ENCODE results near the gene ACTR1B. TPM values are rescaled to one million over a fixed set of nuclear protein-coding genes. Genes with fewer than 3 reads are reported as not detected.

The ACTR1B gene
- polyA plus RNA-seq, 1 experiment = 64.6 TPM

GRCh38 chr2:97708048-97708380 is 44.2 kb upstream of the ACTR1B start:
- H3K27me3 ChIP-seq (ENCODE audit: control insufficient read depth, insufficient read depth, low read length) = no peaks in the 10 kb centered on the region
- ChIA-PET POLR2A (no interaction called here), CTCF (interaction anchor here (0.7 to 4.1 kb wide), 7 partner anchors 9 to 678 kb away, joined by 3 to 39 read pairs (median 4); no protein-coding TSS in a partner anchor)
- no peak for DNase-seq (ENCODE audit: low read depth)
- TF ChIP-seq CTCF (IDR thresholded peaks at IDR 0.05; ENCODE audit: insufficient read depth, low read depth, low read length) = no peak
- no peaks in the 10 kb centered on the region for H3K36me3 ChIP-seq (ENCODE audit: control insufficient read depth, insufficient read depth, low read length)
- no peak overlapping the region for H3K4me3 ChIP-seq (ENCODE audit: low read depth, low read length)

- no peak for DNase-seq (ENCODE audit: low read depth)
- Histone ChIP-seq H3K4me3 (ENCODE audit: low read depth, low read length) (no peak overlapping the region), H3K27me3 (ENCODE audit: control insufficient read depth, insufficient read depth, low read length) (no peaks in the 10 kb centered on the region), H3K36me3 (ENCODE audit: control insufficient read depth, insufficient read depth, low read length) (no peaks in the 10 kb centered on the region)
- no peak for TF ChIP-seq CTCF (IDR thresholded peaks at IDR 0.05; ENCODE audit: insufficient read depth, low read depth, low read length)
- POLR2A ChIA-PET = no interaction called here
- CTCF ChIA-PET = interaction anchor here (0.7 to 4.1 kb wide), 6 partner anchors 8 to 561 kb away, joined by 3 to 39 read pairs (median 6); no protein-coding TSS in a partner anchor
These were observed 43.7 kb upstream of the ACTR1B start for GRCh38 chr2:97707362-97708047.

GRCh38 chr2:97706708-97707345 is 43.0 kb upstream of the ACTR1B start:
- Histone ChIP-seq H3K4me3 (ENCODE audit: low read depth, low read length) (no peak overlapping the region), H3K27me3 (ENCODE audit: control insufficient read depth, insufficient read depth, low read length) (no peaks in the 10 kb centered on the region), H3K36me3 (ENCODE audit: control insufficient read depth, insufficient read depth, low read length) (no peaks in the 10 kb centered on the region)
- ChIA-PET CTCF (interaction anchor here (1.0 to 4.1 kb wide), 7 partner anchors 8 to 678 kb away, joined by 4 to 39 read pairs (median 8); no protein-coding TSS in a partner anchor), POLR2A (no interaction called here)
- no peak for DNase-seq (ENCODE audit: low read depth)
- TF ChIP-seq CTCF (IDR thresholded peaks at IDR 0.05; ENCODE audit: insufficient read depth, low read depth, low read length) = no peak

- POLR2A ChIA-PET = no interaction called here
- CTCF ChIA-PET = interaction anchor here (1.0 to 2.5 kb wide), 5 partner anchors 9 to 678 kb away, joined by 4 to 9 read pairs (median 8); no protein-coding TSS in a partner anchor
- H3K27me3 ChIP-seq (ENCODE audit: control insufficient read depth, insufficient read depth, low read length) = no peaks in the 10 kb centered on the region
- no peak for DNase-seq (ENCODE audit: low read depth)
- no peak for TF ChIP-seq CTCF (IDR thresholded peaks at IDR 0.05; ENCODE audit: insufficient read depth, low read depth, low read length)
- no peak overlapping the region for H3K4me3 ChIP-seq (ENCODE audit: low read depth, low read length)
- H3K36me3 ChIP-seq (ENCODE audit: control insufficient read depth, insufficient read depth, low read length) = no peaks in the 10 kb centered on the region
These were observed 42.3 kb upstream of the ACTR1B start for GRCh38 chr2:97706112-97706511.

GRCh38 chr2:97704989-97705388 is 41.1 kb upstream of the ACTR1B start:
- no peak for DNase-seq (ENCODE audit: low read depth)
- CTCF ChIA-PET = interaction anchor here (0.8 to 1.5 kb wide), 3 partner anchors 8 to 680 kb away, joined by 3 to 8 read pairs (median 4); no protein-coding TSS in a partner anchor
- TF ChIP-seq CTCF (IDR thresholded peaks at IDR 0.05; ENCODE audit: insufficient read depth, low read depth, low read length) = no peak
- POLR2A ChIA-PET = no interaction called here
- no peaks in the 10 kb centered on the region for H3K36me3 ChIP-seq (ENCODE audit: control insufficient read depth, insufficient read depth, low read length)
- no peaks in the 10 kb centered on the region for H3K27me3 ChIP-seq (ENCODE audit: control insufficient read depth, insufficient read depth, low read length)
- no peak overlapping the region for H3K4me3 ChIP-seq (ENCODE audit: low read depth, low read length)

All from BJ (cell line).